Measurements from ENCODE around the gene INPP5J.
A peak's percentile ranks its signal among the peaks of the same experiment; 100 is the strongest.
"Not testable (repeated sequence)": the region's sequence is repeated elsewhere in the genome, so short reads cannot be mapped to it uniquely, and the experiment has no call there.

The INPP5J gene

DNA sequence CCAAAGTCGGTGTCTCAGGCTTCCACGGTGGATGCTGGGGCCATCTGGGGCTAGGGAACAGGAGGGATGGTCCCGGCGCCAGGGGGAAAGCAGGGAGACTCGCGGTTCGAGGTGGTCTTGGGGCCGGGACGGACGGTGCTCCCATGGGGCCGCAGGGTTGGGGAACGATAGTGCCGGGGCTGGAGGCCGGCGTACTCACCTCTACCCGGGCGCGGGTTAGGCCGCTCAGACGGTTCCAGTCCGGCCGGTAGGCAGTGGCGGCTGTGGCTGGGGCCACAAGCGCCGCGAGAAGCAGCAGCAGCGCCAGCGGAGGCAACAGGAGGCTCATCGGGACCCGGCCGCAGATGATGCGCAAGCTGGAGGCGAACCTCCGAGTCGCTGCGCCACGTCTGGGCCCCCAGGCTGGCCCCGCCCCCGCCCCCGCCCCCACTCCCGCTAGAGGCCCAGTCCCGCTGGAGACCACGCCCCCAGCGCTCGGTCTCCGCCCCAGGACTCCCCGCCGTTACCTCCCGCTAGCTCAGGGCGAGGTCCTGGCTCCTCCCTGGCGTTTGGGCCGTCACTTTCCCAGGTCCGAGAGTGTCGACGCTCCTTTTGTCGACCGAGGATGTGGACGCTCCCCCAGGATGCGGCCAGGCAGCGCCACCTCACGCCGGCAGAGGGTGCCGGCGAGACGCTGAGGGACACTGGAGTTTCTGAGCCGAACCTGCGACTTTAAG lies 15.4 kb upstream of the INPP5J start, which contains the start of gene SELENOM:
Gene SELENOM (minus strand): TSS at position 391 of the 716 bp plus-strand sequence. CDS start 63 bp downstream, at position 328.
- H3K4me1 ChIP-seq (ENCODE audit: control insufficient read depth, insufficient read depth, low read length) = peaks cover 28% of the 10 kb centered on the region
- no peaks in the 10 kb centered on the region for H3K27me3 ChIP-seq (ENCODE audit: control insufficient read depth, insufficient read depth, low read length)
- peak within 1 kb of the TSS; percentile 86 for H3K9ac ChIP-seq (ENCODE audit: low read length)
- H3K4me3 ChIP-seq (ENCODE audit: low read length) = peak within 1 kb of the TSS; percentile 82
- H3K36me3 ChIP-seq (ENCODE audit: control insufficient read depth, insufficient read depth, low read length) = peaks cover 2% of the 10 kb centered on the region
- H3K27ac ChIP-seq (ENCODE audit: low read depth, low read length) = peak within 1 kb of the TSS; percentile 100

DNA sequence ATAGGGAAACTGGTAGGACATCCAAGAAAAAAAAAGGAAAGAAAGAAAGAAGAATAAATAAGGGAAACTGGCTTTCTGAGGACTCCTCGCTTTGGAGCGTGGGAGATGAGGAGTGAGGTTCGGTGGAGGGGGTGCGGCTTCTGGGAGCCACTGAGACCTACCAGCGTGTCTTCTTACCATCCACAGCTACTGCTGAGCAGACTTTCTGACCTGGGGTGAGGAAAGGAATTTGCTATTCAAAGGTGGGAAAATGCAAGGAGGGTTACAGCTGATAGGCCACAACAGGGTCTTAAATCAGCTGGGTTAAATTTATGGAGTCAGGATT lies 14.9 kb upstream of the INPP5J start:
- H3K4me1 ChIP-seq (ENCODE audit: control insufficient read depth, insufficient read depth, low read length) = peaks cover 25% of the 10 kb centered on the region
- H3K36me3 ChIP-seq (ENCODE audit: control insufficient read depth, insufficient read depth, low read length) = peaks cover 2% of the 10 kb centered on the region
- peak overlapping the region; percentile 63 for H3K4me3 ChIP-seq (ENCODE audit: low read length)
- no peaks in the 10 kb centered on the region for H3K27me3 ChIP-seq (ENCODE audit: control insufficient read depth, insufficient read depth, low read length)
- H3K9ac ChIP-seq (ENCODE audit: low read length) = peak overlapping the region; percentile 51
- H3K27ac ChIP-seq (ENCODE audit: low read depth, low read length) = peak overlapping the region; percentile 100

GRCh38 chr22:31112547-31113091 lies 10.1 kb upstream of the INPP5J start:
- not testable (repeated sequence) for H3K36me3 ChIP-seq (ENCODE audit: control insufficient read depth, insufficient read depth, low read length); H3K4me1 ChIP-seq (ENCODE audit: control insufficient read depth, insufficient read depth, low read length); H3K27me3 ChIP-seq (ENCODE audit: control insufficient read depth, insufficient read depth, low read length); H3K9ac ChIP-seq (ENCODE audit: low read length); H3K27ac ChIP-seq (ENCODE audit: low read depth, low read length); H3K4me3 ChIP-seq (ENCODE audit: low read length)

GRCh38 chr22:31118046-31118820 lies 4.5 kb upstream of the INPP5J start:
- H3K4me1 ChIP-seq (ENCODE audit: control insufficient read depth, insufficient read depth, low read length) = peaks cover 9% of the 10 kb centered on the region
- H3K27me3 ChIP-seq (ENCODE audit: control insufficient read depth, insufficient read depth, low read length) = no peaks in the 10 kb centered on the region
- no peak overlapping the region for H3K9ac ChIP-seq (ENCODE audit: low read length)
- no peaks in the 10 kb centered on the region for H3K36me3 ChIP-seq (ENCODE audit: control insufficient read depth, insufficient read depth, low read length)
- no peak overlapping the region for H3K4me3 ChIP-seq (ENCODE audit: low read length)
- no peak overlapping the region for H3K27ac ChIP-seq (ENCODE audit: low read depth, low read length)

DNA sequence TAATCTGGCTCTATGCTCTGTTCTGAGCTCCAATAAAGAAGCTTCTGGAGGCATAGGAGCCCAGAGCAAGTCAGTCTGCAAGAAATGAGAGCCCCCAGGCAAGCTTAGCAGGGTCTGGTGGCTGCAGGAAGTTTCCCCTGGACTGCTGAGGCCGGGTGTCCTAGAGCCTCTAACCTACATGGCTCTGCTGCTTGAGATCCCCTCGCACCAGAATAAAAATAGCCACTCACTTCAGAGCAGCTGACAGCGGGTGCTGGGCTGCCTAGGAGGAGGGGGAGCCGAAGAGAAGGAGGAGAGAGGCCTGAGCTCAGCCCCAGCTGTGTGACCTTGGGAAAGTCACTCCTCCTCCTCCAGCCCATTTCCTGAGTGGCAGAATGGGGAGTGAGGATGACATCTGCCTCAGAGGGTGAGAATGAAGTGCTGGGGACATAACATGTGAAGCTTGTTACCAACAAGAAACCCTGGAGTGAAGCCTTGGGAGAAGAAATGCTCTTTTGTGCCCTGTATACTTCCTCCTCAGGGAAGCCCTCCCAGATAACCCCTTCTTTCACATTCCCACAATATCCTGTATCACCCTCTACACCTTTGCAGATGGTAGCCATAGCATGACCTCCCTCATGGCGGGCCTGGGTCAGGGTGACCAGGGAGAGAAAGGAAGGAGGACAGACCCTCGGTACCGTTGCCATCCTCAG lies 3.6 kb upstream of the INPP5J start:
- Histone ChIP-seq H3K27ac (ENCODE audit: low read depth, low read length) (no peak overlapping the region), H3K4me3 (ENCODE audit: low read length) (no peak overlapping the region), H3K4me1 (ENCODE audit: control insufficient read depth, insufficient read depth, low read length) (peaks cover 9% of the 10 kb centered on the region), H3K9ac (ENCODE audit: low read length) (no peak overlapping the region), H3K36me3 (ENCODE audit: control insufficient read depth, insufficient read depth, low read length) (no peaks in the 10 kb centered on the region), H3K27me3 (ENCODE audit: control insufficient read depth, insufficient read depth, low read length) (no peaks in the 10 kb centered on the region)

DNA sequence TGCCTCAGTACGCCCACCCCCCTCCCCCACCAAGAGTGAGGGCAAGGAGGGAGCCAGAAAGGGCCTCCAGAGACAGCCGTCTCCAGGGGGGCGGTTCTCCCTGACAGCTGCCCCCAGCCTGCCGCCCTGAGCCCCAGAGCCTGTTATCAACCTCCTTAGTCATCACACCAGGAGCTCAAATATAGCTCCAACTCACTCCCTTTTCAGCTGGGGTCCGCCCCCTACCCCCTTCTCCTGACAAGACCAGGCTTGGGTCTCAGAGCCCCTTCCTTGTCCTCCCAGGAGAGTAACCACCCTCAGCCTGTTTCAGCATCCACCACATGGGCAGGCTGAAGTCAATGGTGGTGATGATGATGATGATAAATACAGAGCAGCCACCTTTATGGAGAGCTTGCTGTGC lies 2.5 kb upstream of the INPP5J start:
- Histone ChIP-seq H3K9ac (ENCODE audit: low read length) (no peak overlapping the region), H3K4me1 (ENCODE audit: control insufficient read depth, insufficient read depth, low read length) (peaks cover 9% of the 10 kb centered on the region), H3K4me3 (ENCODE audit: low read length) (no peak overlapping the region), H3K27ac (ENCODE audit: low read depth, low read length) (no peak overlapping the region), H3K36me3 (ENCODE audit: control insufficient read depth, insufficient read depth, low read length) (no peaks in the 10 kb centered on the region), H3K27me3 (ENCODE audit: control insufficient read depth, insufficient read depth, low read length) (no peaks in the 10 kb centered on the region)

DNA sequence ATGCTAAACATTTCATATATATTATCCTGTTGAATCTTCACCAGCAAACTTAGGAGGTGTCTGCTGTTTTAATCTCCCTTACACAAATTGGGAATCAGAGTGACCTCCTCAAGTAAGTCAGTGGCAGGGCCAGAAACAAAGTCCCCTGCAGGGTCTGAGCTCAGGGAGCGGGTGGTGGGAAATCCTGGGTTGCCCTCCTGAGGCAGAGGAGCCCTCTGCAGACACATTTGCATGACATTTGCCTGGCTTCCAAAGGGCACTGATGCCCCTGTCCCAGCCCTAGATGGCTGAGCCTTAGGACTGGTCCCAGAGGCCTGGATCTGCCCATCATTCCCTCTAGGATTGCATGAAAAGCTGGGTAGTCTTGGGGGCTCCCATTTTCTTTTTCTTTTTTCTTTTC lies 2.1 kb upstream of the INPP5J start:
- H3K27ac ChIP-seq (ENCODE audit: low read depth, low read length) = no peak overlapping the region
- peaks cover 9% of the 10 kb centered on the region for H3K4me1 ChIP-seq (ENCODE audit: control insufficient read depth, insufficient read depth, low read length)
- H3K9ac ChIP-seq (ENCODE audit: low read length) = no peak overlapping the region
- no peaks in the 10 kb centered on the region for H3K36me3 ChIP-seq (ENCODE audit: control insufficient read depth, insufficient read depth, low read length)
- H3K27me3 ChIP-seq (ENCODE audit: control insufficient read depth, insufficient read depth, low read length) = no peaks in the 10 kb centered on the region
- H3K4me3 ChIP-seq (ENCODE audit: low read length) = no peak overlapping the region

DNA sequence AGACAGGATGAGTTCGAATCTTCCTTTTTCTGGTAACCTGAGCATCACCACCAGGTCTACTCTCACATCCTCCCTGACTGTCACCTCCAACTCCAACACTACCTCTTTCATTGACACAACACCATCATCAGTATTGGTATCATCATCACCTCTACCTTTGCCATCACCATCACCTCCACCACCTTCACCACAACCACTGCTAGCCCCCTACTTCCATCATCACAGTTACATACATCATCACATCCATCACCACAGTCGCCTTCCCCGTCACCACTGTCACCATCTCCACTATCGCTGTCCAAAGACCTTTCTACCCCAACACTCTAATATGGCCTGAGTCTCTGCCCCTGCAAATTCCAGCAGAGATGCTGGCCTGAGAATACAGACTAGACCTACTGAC lies 1.4 kb upstream of the INPP5J start:
- no peaks in the 10 kb centered on the region for H3K27me3 ChIP-seq (ENCODE audit: control insufficient read depth, insufficient read depth, low read length)
- peaks cover 9% of the 10 kb centered on the region for H3K4me1 ChIP-seq (ENCODE audit: control insufficient read depth, insufficient read depth, low read length)
- H3K36me3 ChIP-seq (ENCODE audit: control insufficient read depth, insufficient read depth, low read length) = no peaks in the 10 kb centered on the region
- no peak overlapping the region for H3K27ac ChIP-seq (ENCODE audit: low read depth, low read length)
- H3K9ac ChIP-seq (ENCODE audit: low read length) = no peak overlapping the region
- no peak overlapping the region for H3K4me3 ChIP-seq (ENCODE audit: low read length)

GRCh38 chr22:31122196-31122531 lies 602 bp upstream of the INPP5J start:
- Histone ChIP-seq H3K9ac (ENCODE audit: low read length) (no peak overlapping the region), H3K36me3 (ENCODE audit: control insufficient read depth, insufficient read depth, low read length) (no peaks in the 10 kb centered on the region), H3K27ac (ENCODE audit: low read depth, low read length) (no peak overlapping the region), H3K4me3 (ENCODE audit: low read length) (peak overlapping the region; percentile 65), H3K4me1 (ENCODE audit: control insufficient read depth, insufficient read depth, low read length) (peaks cover 9% of the 10 kb centered on the region), H3K27me3 (ENCODE audit: control insufficient read depth, insufficient read depth, low read length) (no peaks in the 10 kb centered on the region)

DNA sequence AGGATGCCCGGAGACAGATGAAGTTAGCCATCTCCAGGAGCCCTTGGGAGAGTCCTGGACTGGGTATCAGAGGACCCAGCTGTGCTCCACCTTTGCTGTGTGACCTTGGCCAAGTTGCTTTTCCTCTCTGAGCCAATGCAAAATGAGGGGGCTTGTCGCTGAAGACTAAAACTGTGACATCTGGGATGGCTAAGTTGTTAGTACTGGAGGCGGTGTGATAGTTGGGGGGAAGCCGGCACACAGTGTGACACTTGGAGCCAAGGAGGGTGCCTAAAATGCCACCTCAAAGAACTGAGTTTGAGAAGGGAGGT lies 481 bp downstream of the INPP5J start:
- no peak overlapping the region for H3K27ac ChIP-seq (ENCODE audit: low read depth, low read length)

DNA sequence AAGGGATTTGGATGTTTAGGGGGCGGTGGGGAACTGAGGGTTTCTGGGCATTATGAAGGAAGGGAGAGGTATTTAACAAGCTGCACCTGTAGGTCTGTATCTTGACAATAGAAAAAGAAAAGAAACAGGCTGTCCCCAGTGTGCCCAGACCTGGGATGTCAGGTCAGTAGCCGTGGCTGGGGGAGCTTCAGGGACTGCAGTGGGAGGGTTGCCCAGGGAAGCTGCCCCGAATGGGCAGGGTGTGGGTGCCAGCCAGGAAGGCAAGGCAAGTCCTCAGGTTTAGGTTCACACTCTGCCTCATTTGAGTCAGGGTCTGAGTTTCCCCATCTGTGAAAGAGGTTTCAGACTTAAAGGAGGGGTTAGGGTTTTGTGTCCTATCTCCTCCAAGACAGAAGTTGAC lies 1.5 kb downstream of the INPP5J start:
- Histone ChIP-seq H3K36me3 (ENCODE audit: control insufficient read depth, insufficient read depth, low read length) (no peaks in the 10 kb centered on the region), H3K4me1 (ENCODE audit: control insufficient read depth, insufficient read depth, low read length) (peaks cover 9% of the 10 kb centered on the region), H3K27ac (ENCODE audit: low read depth, low read length) (no peak overlapping the region), H3K9ac (ENCODE audit: low read length) (no peak overlapping the region), H3K4me3 (ENCODE audit: low read length) (no peak overlapping the region), H3K27me3 (ENCODE audit: control insufficient read depth, insufficient read depth, low read length) (no peaks in the 10 kb centered on the region)

More for the DNA sequence above, 481 bp downstream of the INPP5J start:
- Histone ChIP-seq H3K36me3 (ENCODE audit: control insufficient read depth, insufficient read depth, low read length) (no peaks in the 10 kb centered on the region), H3K9ac (ENCODE audit: low read length) (peak overlapping the region; percentile 49), H3K27me3 (ENCODE audit: control insufficient read depth, insufficient read depth, low read length) (no peaks in the 10 kb centered on the region), H3K4me3 (ENCODE audit: low read length) (peak overlapping the region; percentile 65), H3K4me1 (ENCODE audit: control insufficient read depth, insufficient read depth, low read length) (peaks cover 9% of the 10 kb centered on the region)

DNA sequence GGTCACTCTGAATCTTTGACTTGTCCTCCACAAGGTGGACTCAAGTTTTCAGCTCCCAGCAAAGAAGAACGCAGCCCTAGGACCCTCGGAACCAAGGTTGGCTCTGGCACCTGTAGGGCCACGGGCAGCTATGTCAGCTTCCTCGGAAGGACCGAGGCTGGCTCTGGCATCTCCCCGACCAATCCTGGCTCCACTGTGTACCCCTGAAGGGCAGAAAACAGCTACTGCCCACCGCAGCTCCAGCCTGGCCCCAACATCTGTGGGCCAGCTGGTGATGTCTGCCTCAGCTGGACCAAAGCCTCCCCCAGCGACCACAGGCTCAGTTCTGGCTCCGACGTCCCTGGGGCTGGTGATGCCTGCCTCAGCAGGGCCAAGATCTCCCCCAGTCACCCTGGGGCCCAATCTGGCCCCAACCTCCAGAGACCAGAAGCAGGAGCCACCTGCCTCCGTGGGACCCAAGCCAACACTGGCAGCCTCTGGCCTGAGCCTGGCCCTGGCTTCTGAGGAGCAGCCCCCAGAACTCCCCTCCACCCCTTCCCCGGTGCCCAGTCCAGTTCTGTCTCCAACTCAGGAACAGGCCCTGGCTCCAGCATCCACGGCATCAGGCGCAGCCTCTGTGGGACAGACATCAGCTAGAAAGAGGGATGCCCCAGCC lies 2.2 kb downstream of the INPP5J start:
- no peak overlapping the region for H3K4me3 ChIP-seq (ENCODE audit: low read length)
- no peak overlapping the region for H3K9ac ChIP-seq (ENCODE audit: low read length)

More for the DNA sequence above, 2.2 kb downstream of the INPP5J start:
- no peaks in the 10 kb centered on the region for H3K36me3 ChIP-seq (ENCODE audit: control insufficient read depth, insufficient read depth, low read length)
- peaks cover 9% of the 10 kb centered on the region for H3K4me1 ChIP-seq (ENCODE audit: control insufficient read depth, insufficient read depth, low read length)
- no peaks in the 10 kb centered on the region for H3K27me3 ChIP-seq (ENCODE audit: control insufficient read depth, insufficient read depth, low read length)
- H3K27ac ChIP-seq (ENCODE audit: low read depth, low read length) = no peak overlapping the region
